Mesenteric fat pad (tissue), 1 donor: ENCODE data around the gene TNRC6A. TPM values are rescaled to one million over a fixed set of nuclear protein-coding genes. Genes with fewer than 3 reads are reported as not detected.
"Not testable (repeated sequence)": the region's sequence is repeated elsewhere in the genome, so short reads cannot be mapped to it uniquely, and the experiment has no call there.

Experiments
- DNase-seq: peaks from one replicate; pipeline ENCODE4 v3.0.0-alpha.2; 2020; ENCODE audit warnings: low spot score
- total RNA-seq: library from RNA; stranded (reverse); fragmentation: NEBNext Ultra II Directional; extraction: Animal tissue kit (Norgen Biotek cat#: 25700); gene quantifications from one replicate; pipeline ENCODE4 v1.2.1, GENCODE V29; 2021
- donor health status: DM: yes; HTN: yes; CAD: no.

TNRC6A gene
- total RNA-seq, 1 donor from 2014 or later, result 55.3 TPM

GRCh38 chr16:24810951-24811843 lies 81.7 kb downstream of the TNRC6A start:
- DNase-seq, result no peak

- DNase-seq, result not testable (repeated sequence)
Observed at GRCh38 chr16:24812813-24813212, 83.4 kb downstream of the TNRC6A start.

- no peak for DNase-seq
Observed at GRCh38 chr16:24815021-24815420, 85.6 kb downstream of the TNRC6A start.

- DNase-seq, result no peak
Observed at GRCh38 chr16:24816688-24817087, 87.2 kb downstream of the TNRC6A start.

- no peak for DNase-seq
Observed at GRCh38 chr16:24819462-24820040, 90.1 kb downstream of the TNRC6A start.

GRCh38 chr16:24820522-24820921 lies 91.1 kb downstream of the TNRC6A start:
- DNase-seq, result no peak

GRCh38 chr16:24821129-24821528 lies 91.7 kb downstream of the TNRC6A start:
- DNase-seq, result peak; percentile 41

GRCh38 chr16:24822542-24822941 lies 93.1 kb downstream of the TNRC6A start:
- no peak for DNase-seq

- no peak for DNase-seq
Observed at GRCh38 chr16:24822974-24823373, 93.5 kb downstream of the TNRC6A start.

GRCh38 chr16:24825696-24826095 lies 96.2 kb downstream of the TNRC6A start:
- no peak for DNase-seq

GRCh38 chr16:24826096-24826690 lies 96.7 kb downstream of the TNRC6A start:
- no peak for DNase-seq

- DNase-seq, result no peak
Observed at GRCh38 chr16:24826817-24827566, 97.5 kb downstream of the TNRC6A start.

- no peak for DNase-seq
Observed at GRCh38 chr16:24829153-24829552, 99.7 kb downstream of the TNRC6A start.

- peak; percentile 41 for DNase-seq
Observed at GRCh38 chr16:24833352-24833751, 103.9 kb downstream of the TNRC6A start.

GRCh38 chr16:24834459-24835335 lies 105.2 kb downstream of the TNRC6A start:
- no peak for DNase-seq

GRCh38 chr16:24836836-24837235 lies 107.4 kb downstream of the TNRC6A start:
- DNase-seq, result no peak

GRCh38 chr16:24837969-24838368 lies 108.5 kb downstream of the TNRC6A start:
- DNase-seq, result no peak

GRCh38 chr16:24838554-24839266 lies 109.3 kb downstream of the TNRC6A start:
- peak; percentile 37 for DNase-seq

- peak; percentile 22 for DNase-seq
Observed at GRCh38 chr16:24839347-24839972, 110.0 kb downstream of the TNRC6A start.
